Measurements from ENCODE around the gene TASL.
A peak's percentile ranks its signal among the peaks of the same experiment; 100 is the strongest.
"Not testable (repeated sequence)": the region's sequence is repeated elsewhere in the genome, so short reads cannot be mapped to it uniquely, and the experiment has no call there.

TASL gene

GRCh38 chrX:30577362-30577991 lies at the start of gene TASL:
TASL (minus strand) TSS chrX:30577766; CDS start chrX:30560355, 17,411 bp downstream.
- DNase-seq, result no peak

- DNase-seq, result no peak
These were observed 48.8 kb upstream of the TASL start for GRCh38 chrX:30626402-30626801.

GRCh38 chrX:30622361-30622760 lies 44.8 kb upstream of the TASL start:
- DNase-seq, result no peak

GRCh38 chrX:30620980-30621618 lies 43.5 kb upstream of the TASL start:
- DNase-seq, result no peak

GRCh38 chrX:30620125-30620524 lies 42.6 kb upstream of the TASL start:
- no peak for DNase-seq

- DNase-seq, result no peak
These were observed 40.7 kb upstream of the TASL start for GRCh38 chrX:30618160-30618765.

- no peak for DNase-seq
These were observed 37.7 kb upstream of the TASL start for GRCh38 chrX:30615229-30615628.

- DNase-seq, result no peak
These were observed 36.2 kb upstream of the TASL start for GRCh38 chrX:30613721-30614120.

- DNase-seq, result peak in 2 of 3 experiments; percentile 16 to 79
These were observed 34.7 kb upstream of the TASL start for GRCh38 chrX:30612250-30612655.

GRCh38 chrX:30610026-30610425 lies 32.5 kb upstream of the TASL start:
- no peak for DNase-seq

- no peak for DNase-seq
These were observed 29.6 kb upstream of the TASL start for GRCh38 chrX:30607155-30607554.

GRCh38 chrX:30600269-30601176 lies 23.0 kb upstream of the TASL start:
- DNase-seq, result not testable (repeated sequence)

- DNase-seq, result no peak
These were observed 19.8 kb upstream of the TASL start for GRCh38 chrX:30597216-30598012.

GRCh38 chrX:30593440-30594200 lies 16.1 kb upstream of the TASL start:
- peak in 1 of 3 experiments; percentile 37 for DNase-seq

GRCh38 chrX:30592831-30593230 lies 15.3 kb upstream of the TASL start:
- DNase-seq, result no peak

GRCh38 chrX:30590368-30590767 lies 12.8 kb upstream of the TASL start:
- no peak for DNase-seq

- DNase-seq, result no peak
These were observed 11.8 kb upstream of the TASL start for GRCh38 chrX:30589146-30589888.

GRCh38 chrX:30586516-30586915 lies 8.9 kb upstream of the TASL start:
- no peak for DNase-seq

GRCh38 chrX:30582664-30583063 lies 5.1 kb upstream of the TASL start:
- DNase-seq, result no peak

- no peak for DNase-seq
These were observed 3.1 kb upstream of the TASL start for GRCh38 chrX:30580641-30581040.

- DNase-seq, result no peak
These were observed 685 bp downstream of the TASL start for GRCh38 chrX:30576881-30577280.
